Astrocyte (in vitro differentiated cells and primary cell): ENCODE results near the gene COG7. TPM values are rescaled to one million over a fixed set of nuclear protein-coding genes. Genes with fewer than 3 reads are reported as not detected.
A peak's percentile ranks its signal among the peaks of the same experiment; 100 is the strongest.
"Not testable (repeated sequence)": the region's sequence is repeated elsewhere in the genome, so short reads cannot be mapped to it uniquely, and the experiment has no call there.

Source experiments
- DNase-seq: peaks from one replicate; pipeline ENCODE4 v3.0.0-alpha.2; 2010; ENCODE audit warnings: low read depth
- FAIRE-seq: peaks from 2 replicates; lab custom pipeline; 2011; peaks lifted over from hg19 to GRCh38; lab: Jason Lieb, UNC
- H2AFZ ChIP-seq: 2 replicates; pipeline ENCODE4 v1.6.0; 2012; ENCODE audit warnings: low read depth, low read length, inconsistent platforms
- H3K27ac ChIP-seq: 2 replicates; pipeline ENCODE4 v1.5.1; 2011; ENCODE audit warnings: low read depth, low read length, inconsistent platforms
- H3K27me3 ChIP-seq: 2 replicates; pipeline ENCODE4 v1.6.0; 2011; ENCODE audit warnings: low read length, inconsistent platforms; ENCODE audit not compliant: insufficient read depth
- H3K36me3 ChIP-seq: 2 replicates; pipeline ENCODE4 v1.5.1; 2011; ENCODE audit warnings: low read length, inconsistent platforms; ENCODE audit not compliant: insufficient read depth
- H3K4me1 ChIP-seq: 2 replicates; pipeline ENCODE4 v1.5.1; 2011; ENCODE audit warnings: low read length, inconsistent platforms; ENCODE audit not compliant: insufficient read depth
- H3K4me2 ChIP-seq: 2 replicates; pipeline ENCODE4 v1.6.0; 2012; ENCODE audit warnings: low read length, inconsistent platforms
- H3K4me3 ChIP-seq: 2 replicates; pipeline ENCODE4 v1.5.1; 2011; ENCODE audit warnings: low read depth, mild to moderate bottlenecking, low read length, inconsistent platforms; ENCODE audit not compliant: insufficient read depth
- H3K79me2 ChIP-seq: 2 replicates; pipeline ENCODE4 v1.6.0; 2012; ENCODE audit warnings: mild to moderate bottlenecking, low read length, inconsistent platforms; ENCODE audit not compliant: insufficient read depth
- H3K9ac ChIP-seq: 2 replicates; pipeline ENCODE4 v1.6.0; 2012; ENCODE audit warnings: mild to moderate bottlenecking, low read length, inconsistent platforms
- H3K9me3 ChIP-seq: 2 replicates; pipeline ENCODE4 v1.5.1; 2012; ENCODE audit warnings: low read depth, mild to moderate bottlenecking, low read length, inconsistent platforms; ENCODE audit not compliant: insufficient read depth
- H4K20me1 ChIP-seq: 2 replicates; pipeline ENCODE4 v1.6.0; 2012; ENCODE audit warnings: low read length, inconsistent platforms; ENCODE audit not compliant: insufficient read depth
- H3K27ac Mint-ChIP-seq: one replicate; pipeline ENCODE4 v1.8.0; 2021; ENCODE audit warnings: mild to moderate bottlenecking, mixed read lengths; ENCODE audit not compliant: unreplicated experiment
- H3K27me3 Mint-ChIP-seq: one replicate; pipeline ENCODE4 v1.8.0; 2021; ENCODE audit warnings: low read depth, mixed read lengths; ENCODE audit not compliant: unreplicated experiment
- H3K36me3 Mint-ChIP-seq: one replicate; pipeline ENCODE4 v1.8.0; 2021; ENCODE audit warnings: low read depth, mixed read lengths; ENCODE audit not compliant: unreplicated experiment
- H3K4me1 Mint-ChIP-seq: one replicate; pipeline ENCODE4 v1.8.0; 2021; ENCODE audit warnings: low read depth, mixed read lengths; ENCODE audit not compliant: unreplicated experiment
- H3K4me3 Mint-ChIP-seq: one replicate; pipeline ENCODE4 v1.8.0; 2021; ENCODE audit warnings: mild to moderate bottlenecking, moderate library complexity, mixed read lengths; ENCODE audit not compliant: unreplicated experiment
- H3K9me3 Mint-ChIP-seq: one replicate; pipeline ENCODE4 v1.8.0; 2021; ENCODE audit warnings: mild to moderate bottlenecking, mixed read lengths; ENCODE audit not compliant: unreplicated experiment
- CTCF ChIP-seq: IDR thresholded peaks from 2 replicates; pipeline ENCODE4 v1.5.1; 2011; ENCODE audit warnings: low read depth, mild to moderate bottlenecking, inconsistent platforms, low read length, moderate library complexity; ENCODE audit not compliant: insufficient read depth
- EZH2 ChIP-seq: IDR thresholded peaks from 2 replicates; pipeline ENCODE4 v1.6.1; 2012; ENCODE audit warnings: mild to moderate bottlenecking, low read length, inconsistent platforms; ENCODE audit not compliant: insufficient read depth
- total RNA-seq: library from RNA; stranded (reverse); gene quantifications from 2 replicates; pipeline ENCODE4 v1.2.1, GENCODE V29; 2021

COG7 gene
- total RNA-seq, 1 donor from 2014 or later: 19.8 TPM

- Histone ChIP-seq H3K9ac (no peak overlapping the region), H3K36me3 (peaks cover 17% of the 10 kb centered on the region), H3K27ac (no peak overlapping the region), H3K4me2 (no peak overlapping the region), H3K9me3 (no peaks in the 10 kb centered on the region), H2AFZ (no peak overlapping the region), H3K79me2 (no peaks in the 10 kb centered on the region), H3K27me3 (no peaks in the 10 kb centered on the region), H3K4me3 (no peak overlapping the region), H4K20me1 (peaks cover 4% of the 10 kb centered on the region), H3K4me1 (peaks cover 16% of the 10 kb centered on the region)
- TF ChIP-seq CTCF: no peak
- TF ChIP-seq EZH2: no peak
- DNase-seq (no peak), FAIRE-seq (no peak)
- H3K9me3 Mint-ChIP-seq: no peaks in the 10 kb centered on the region
- H3K4me1 Mint-ChIP-seq: peaks cover 10% of the 10 kb centered on the region
- H3K4me3 Mint-ChIP-seq: no peak overlapping the region
- H3K27ac Mint-ChIP-seq: no peak overlapping the region
- H3K36me3 Mint-ChIP-seq: peaks cover 24% of the 10 kb centered on the region
- no peaks in the 10 kb centered on the region for H3K27me3 Mint-ChIP-seq
Measured at GRCh38 chr16:23465179-23465578, 12.2 kb upstream of the COG7 start.

DNA sequence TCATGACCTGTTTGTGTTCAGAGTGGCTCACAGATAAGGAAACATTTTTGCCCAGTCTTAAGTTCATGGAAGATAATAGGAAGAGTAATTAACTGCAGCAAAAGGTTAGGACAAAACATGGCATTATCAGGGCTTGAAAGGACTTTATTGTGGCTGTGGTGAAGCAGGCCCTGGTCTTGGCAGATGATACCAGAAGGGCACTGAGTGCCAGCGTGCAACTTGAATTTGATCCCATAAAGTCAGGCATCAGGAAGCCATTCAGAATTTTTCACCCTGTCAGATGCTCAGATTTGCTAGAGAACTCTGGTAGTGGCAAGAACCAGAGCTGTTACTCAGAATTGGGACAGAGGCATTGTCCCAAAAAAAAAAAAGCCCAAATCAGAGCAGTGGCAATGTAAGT lies 11.2 kb upstream of the COG7 start:
- TF ChIP-seq CTCF (no peak), EZH2 (no peak)
- H3K4me1 Mint-ChIP-seq: peaks cover 3% of the 10 kb centered on the region
- H3K27ac Mint-ChIP-seq: no peak overlapping the region
- Histone ChIP-seq H4K20me1 (peaks cover 4% of the 10 kb centered on the region), H3K27me3 (no peaks in the 10 kb centered on the region), H3K4me2 (no peak overlapping the region), H3K9ac (no peak overlapping the region), H3K36me3 (peaks cover 11% of the 10 kb centered on the region), H3K4me3 (no peak overlapping the region), H3K79me2 (no peaks in the 10 kb centered on the region), H3K27ac (no peak overlapping the region), H2AFZ (no peak overlapping the region), H3K4me1 (peaks cover 9% of the 10 kb centered on the region), H3K9me3 (no peaks in the 10 kb centered on the region)
- no peaks in the 10 kb centered on the region for H3K9me3 Mint-ChIP-seq
- DNase-seq (no peak), FAIRE-seq (no peak)
- H3K4me3 Mint-ChIP-seq: no peak overlapping the region
- H3K27me3 Mint-ChIP-seq: no peaks in the 10 kb centered on the region
- peaks cover 18% of the 10 kb centered on the region for H3K36me3 Mint-ChIP-seq

DNA sequence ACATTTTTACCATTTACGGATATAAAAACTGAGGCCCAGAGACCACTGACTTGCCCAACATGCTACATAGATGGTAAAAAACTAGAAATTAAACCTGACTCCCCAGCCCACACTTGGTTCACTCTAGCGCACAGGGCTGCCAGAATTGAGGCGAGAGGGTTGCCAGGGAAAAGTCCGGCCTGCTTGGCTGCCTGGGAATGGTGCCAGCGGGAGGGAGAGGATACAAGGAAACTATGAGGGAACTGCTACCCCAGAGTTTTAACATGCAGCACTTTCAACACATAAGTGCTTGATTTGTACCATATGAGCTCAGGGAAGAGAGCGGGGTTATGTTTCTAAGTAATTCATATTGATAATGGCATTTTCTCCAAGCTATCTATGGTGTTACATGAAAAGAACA lies 10.0 kb upstream of the COG7 start:
- not testable (repeated sequence) for H3K27ac ChIP-seq

More for the DNA sequence above, 10.0 kb upstream of the COG7 start:
- H3K27me3 Mint-ChIP-seq, H3K9me3 ChIP-seq, H3K4me3 ChIP-seq, H3K4me1 ChIP-seq, H3K9ac ChIP-seq, H4K20me1 ChIP-seq, H3K36me3 ChIP-seq, H3K4me2 ChIP-seq, FAIRE-seq, H3K79me2 ChIP-seq, H3K4me3 Mint-ChIP-seq, H3K4me1 Mint-ChIP-seq, H3K27ac Mint-ChIP-seq, H3K9me3 Mint-ChIP-seq, H3K27me3 ChIP-seq, H2AFZ ChIP-seq: not testable (repeated sequence)
- peaks cover 13% of the 10 kb centered on the region for H3K36me3 Mint-ChIP-seq
- peak; percentile 62 for DNase-seq
